Pancreas (tissue), 10 donors: ENCODE data around the gene CELF5. TPM values are rescaled to one million over a fixed set of nuclear protein-coding genes. Genes with fewer than 3 reads are reported as not detected.

Experiments used
- ATAC-seq, 4 donors: fragments of 200-7000 bp; cut with Tn5 transposase; one replicate each; pipeline versions ENCODE4 v1.8.0 to v1.9.1; 2020; ENCODE audit warnings: mild to moderate bottlenecking in 4 of 4, moderate library complexity in 4 of 4
- DNase-seq, 6 donors: peaks; one replicate each; pipeline ENCODE4 v3.0.0-alpha.2; 2020
- FAIRE-seq: peaks from 2 replicates; lab custom pipeline; 2012; peaks lifted over from hg19 to GRCh38; lab: Jason Lieb, UNC
- H3K27ac ChIP-seq, 4 donors: fragments of 200-600 bp; sonication (generic); 1 replicate in 3 of 4; 2 replicates in 1 of 4; pipeline versions ENCODE4 v1.5.0 to v1.8.0; 2020
- H3K27me3 ChIP-seq, 4 donors: fragments of 200-600 bp; one replicate each; pipeline ENCODE4 v1.8.0; 2021
- H3K36me3 ChIP-seq, 3 donors: fragments of 200-600 bp; sonication (generic) in 1 of 3; one replicate each; pipeline versions ENCODE4 v1.5.0 to v1.8.0; 2020 to 2021
- H3K4me1 ChIP-seq, 3 donors: fragments of 200-600 bp; one replicate each; pipeline ENCODE4 v1.8.0; 2021
- H3K4me3 ChIP-seq, 4 donors: fragments of 200-600 bp; sonication (generic) in 2 of 4; one replicate each; pipeline versions ENCODE4 v1.5.0 to v1.8.0; 2020 to 2021
- H3K9me3 ChIP-seq, 4 donors: fragments of 200-600 bp; one replicate each; pipeline ENCODE4 v1.8.0; 2021
- CTCF ChIP-seq, 4 donors: fragments of 200-600 bp; sonication (generic) in 3 of 4; IDR thresholded peaks; one replicate each; pipeline versions ENCODE4 v1.5.0 to v1.8.0; 2021; ENCODE audit warnings: antibody characterized with exemption in 4 of 4
- WGBS, 2 donors: extraction: QIAGEN DNeasy Blood & Tissue Kit; methylation state at CpG; one replicate each; pipeline ENCODE4 v1.1.7; 2013; 5-methylcytosine and 5-hydroxymethylcytosine counted together
- intact Hi-C, 3 donors: fragments of 100-400 bp; cut with DNase I; formaldehyde crosslinking; loops; one replicate each; pipeline versions ENCODE4 v1.11.1 to v1.14.2; 2022
- polyA plus RNA-seq, 2 donors: library from polyadenylated mRNA; stranded (reverse); fragments of 200-250 nt; gene quantifications; one replicate each; pipeline ENCODE4 v1.2.3, GENCODE V29; 2013
- total RNA-seq, 6 donors: library from RNA; stranded (reverse); fragmentation: NEBNext Ultra II Directional in 4 of 6; extraction: Animal tissue kit (Norgen Biotek cat#: 25700) in 4 of 6; gene quantifications; one replicate each; pipeline versions ENCODE4 v1.2.1 to v1.2.4, GENCODE V29; 2021 to 2023
- donor health status: healthy with polysubstance abuse.
- donor health status: DM: no; HTN: no; CAD: no; lungs with moderate emphysema.
- donor health status: DM: no; HTN: no; CAD: no.
- donor health status: control.
- donor health status: control.
- donor health status: Bipolar disorder and iron deficiency.
- donor health status: DM: yes; HTN: yes; CAD: no.
- donor health status: DM: no; HTN: no; CAD: no.
- donor health status: DM: no; HTN: no; CAD: no.
- donor health status: DM: yes; HTN: yes; CAD: no.

Gene CELF5
- total and polyA plus RNA-seq, 8 donors, result 0.30 to 1.6 (median 0.65) TPM

GRCh38 chr19:3274245-3274941 lies 49.9 kb downstream of the CELF5 start:
- ATAC-seq, result no peak
- no peak for TF ChIP-seq CTCF (IDR thresholded peaks at IDR 0.05)
- Histone ChIP-seq H3K27ac (no peak overlapping the region), H3K27me3 (no peaks in the 10 kb centered on the region), H3K36me3 (no peaks in the 10 kb centered on the region), H3K4me3 (no peak overlapping the region), H3K4me1 (no peaks in the 10 kb centered on the region), H3K9me3 (no peaks in the 10 kb centered on the region)
- WGBS, 2 donors, result 80 to 82% methylated on average over 9 of the region's 9 CpGs
- no peak for DNase-seq
- intact Hi-C loops, result no loop called here
- no peak for FAIRE-seq

- intact Hi-C loops, result no loop called here
- peak overlapping the region in 3 of 4 donors; percentile 10 to 50 (median 28) for H3K4me3 ChIP-seq
- WGBS, 2 donors, result 13 to 14% methylated on average over 19 of the region's 19 CpGs
- no peaks in the 10 kb centered on the region for H3K9me3 ChIP-seq
- TF ChIP-seq CTCF (IDR thresholded peaks at IDR 0.05), result no peak
- H3K4me1 ChIP-seq, result no peaks in the 10 kb centered on the region
- DNase-seq, result peak in 3 of 6 donors; percentile 47 to 70 (median 59)
- no peak for FAIRE-seq
- H3K36me3 ChIP-seq, result no peaks in the 10 kb centered on the region
- no peaks in the 10 kb centered on the region for H3K27me3 ChIP-seq
- ATAC-seq, result peak; percentile 23 to 33 (median 31)
- H3K27ac ChIP-seq, result no peak overlapping the region
Measured at GRCh38 chr19:3274942-3275582, 50.6 kb downstream of the CELF5 start.

GRCh38 chr19:3275583-3276340 lies 51.3 kb downstream of the CELF5 start:
- Histone ChIP-seq H3K36me3 (no peaks in the 10 kb centered on the region), H3K4me3 (peak overlapping the region; percentile 10 to 50 (median 28)), H3K9me3 (no peaks in the 10 kb centered on the region), H3K27ac (no peak overlapping the region), H3K4me1 (no peaks in the 10 kb centered on the region), H3K27me3 (no peaks in the 10 kb centered on the region)
- intact Hi-C loops, result no loop called here
- 2 to 6% methylated on average over 14 to 45 of the region's 45 CpGs for WGBS, 2 donors
- FAIRE-seq (no peak), ATAC-seq (peak; percentile 86 to 90 (median 88)), DNase-seq (peak; percentile 69 to 92 (median 88))
- TF ChIP-seq CTCF (IDR thresholded peaks at IDR 0.05), result no peak

- no peak for FAIRE-seq
- Histone ChIP-seq H3K27ac (no peak overlapping the region), H3K9me3 (no peaks in the 10 kb centered on the region), H3K4me1 (no peaks in the 10 kb centered on the region), H3K27me3 (no peaks in the 10 kb centered on the region), H3K4me3 (no peak overlapping the region), H3K36me3 (no peaks in the 10 kb centered on the region)
- DNase-seq, result peak in 5 of 6 donors; percentile 42 to 77 (median 53)
- intact Hi-C loops, result no loop called here
- peak; percentile 30 to 68 (median 52) for ATAC-seq
- WGBS, 2 donors, result 1 to 4% methylated on average over 10 to 11 of the region's 11 CpGs
- no peak for TF ChIP-seq CTCF (IDR thresholded peaks at IDR 0.05)
Measured at GRCh38 chr19:3276341-3276799, 51.9 kb downstream of the CELF5 start.
